Measurements from ENCODE around the gene PROP1.
"Not testable (repeated sequence)": the region's sequence is repeated elsewhere in the genome, so short reads cannot be mapped to it uniquely, and the experiment has no call there.

DNA sequence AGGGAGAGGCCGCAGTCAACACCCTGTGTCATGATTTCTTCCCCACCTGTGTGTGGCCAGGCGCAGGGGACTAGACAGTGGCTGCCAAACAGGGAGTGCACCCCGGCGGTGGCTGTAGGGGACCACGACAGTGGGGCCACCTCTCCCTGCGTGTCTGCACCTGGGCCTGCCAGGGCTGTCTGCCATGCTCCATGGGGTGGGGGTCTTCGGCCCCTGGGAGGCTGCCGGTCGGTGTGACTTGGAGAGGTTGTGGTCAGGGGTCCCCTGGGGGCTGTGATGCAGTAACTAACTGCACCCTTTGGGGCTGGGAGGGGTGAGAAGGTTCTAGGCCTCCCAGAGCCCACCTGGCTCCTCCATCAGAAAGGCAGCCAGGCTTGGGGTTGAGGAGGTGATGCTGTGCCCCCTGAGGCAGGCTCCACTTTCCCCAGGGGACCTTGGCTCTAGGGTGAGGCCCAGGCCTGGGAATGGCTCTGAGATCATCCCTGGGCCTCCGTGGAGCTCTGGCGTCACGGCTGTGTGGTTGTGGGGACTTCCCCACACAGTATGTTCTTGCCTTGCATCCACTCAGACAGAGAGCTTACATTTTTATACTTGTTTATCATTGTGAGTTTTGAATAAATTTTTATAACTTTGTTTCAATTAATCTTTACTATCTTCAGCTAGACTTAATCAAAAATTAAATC lies 50.3 kb downstream of the PROP1 start:
- TF ChIP-seq POLR2A, CTCF, POLR2AphosphoS5, EP300 (IDR thresholded peaks at IDR 0.05): not testable (repeated sequence)
